Uterus (tissue), 4 donors: ENCODE data around the gene ZNF746. TPM values are rescaled to one million over a fixed set of nuclear protein-coding genes. Genes with fewer than 3 reads are reported as not detected.

Experiments
- DNase-seq, 2 donors: peaks; one replicate each; pipeline ENCODE4 v3.0.0-alpha.2; 2019 to 2020
- H3K27ac ChIP-seq, 2 donors: fragments of 200-600 bp; sonication (generic); 1 replicate in 1 of 2; 2 replicates in 1 of 2; pipeline ENCODE4 v1.5.1; 2016 to 2018
- H3K27me3 ChIP-seq, 2 donors: fragments of 200-600 bp; sonication (generic); one replicate each; pipeline ENCODE4 v1.5.1; 2018 to 2019; ENCODE audit warnings: control low read depth in 1 of 2
- H3K36me3 ChIP-seq, 2 donors: fragments of 200-600 bp; sonication (generic); one replicate each; pipeline ENCODE4 v1.5.1; 2019; ENCODE audit warnings: control low read depth in 1 of 2
- H3K4me1 ChIP-seq, 2 donors: fragments of 200-600 bp; sonication (generic); one replicate each; pipeline ENCODE4 v1.5.1; 2018 to 2019; ENCODE audit warnings: control low read depth in 1 of 2
- H3K4me3 ChIP-seq, 2 donors: fragments of 200-600 bp; sonication (generic); 1 replicate in 1 of 2; 2 replicates in 1 of 2; pipeline ENCODE4 v1.5.1; 2018 to 2019; ENCODE audit warnings: mild to moderate bottlenecking in 1 of 2
- H3K9me3 ChIP-seq, 2 donors: fragments of 200-600 bp; sonication (generic); one replicate each; pipeline ENCODE4 v1.5.1; 2019; ENCODE audit warnings: control low read depth in 1 of 2
- CTCF ChIP-seq, 4 experiments: fragments of 200-600 bp in 2 of 4; fragments of 450-650 bp in 2 of 4; sonication (generic) in 2 of 4; IDR thresholded peaks; one replicate each; pipeline ENCODE4 v1.5.1; 2016 to 2019; ENCODE audit warnings: antibody characterized with exemption in 4 of 4, mild to moderate bottlenecking in 2 of 4, moderate library complexity in 1 of 4
- POLR2A ChIP-seq, 2 donors: fragments of 450-650 bp; IDR thresholded peaks; one replicate each; pipeline ENCODE4 v1.6.1; 2016; ENCODE audit warnings: antibody characterized with exemption in 2 of 2, mild to moderate bottlenecking in 1 of 2, moderate library complexity in 1 of 2
- intact Hi-C: fragments of 100-400 bp; cut with DNase I; formaldehyde crosslinking; loops from one replicate; pipeline ENCODE4 v1.15.1; 2023; ENCODE audit warnings: low total_unique reads
- total RNA-seq, 4 donors: library from RNA; depleted of rRNA in 3 of 4; stranded (reverse); fragments of >200 nt in 3 of 4; gene quantifications; one replicate each; pipeline versions ENCODE4 v1.1.0 to v1.2.4, GENCODE V29; 2014 to 2023
- donor health status: DM: yes; HTN: yes; CAD: no.

ZNF746 gene
- 10 to 100 TPM; 15.6 to 30.5 (median 20.2) TPM for total RNA-seq

GRCh38 chr7:149497467-149498261 lies at the start of gene ZNF746:
Gene ZNF746 (minus strand): TSS chr7:149497809. CDS start chr7:149497536, 273 bp downstream.
- intact Hi-C loops = no loop called here
- TF ChIP-seq CTCF (IDR thresholded peaks at IDR 0.05) (peak in 3 of 4 experiments; percentile 77 to 84 (median 79)), POLR2A (IDR thresholded peaks at IDR 0.05) (peak in 1 of 2 donors; percentile 61)
- Histone ChIP-seq H3K36me3 (no peaks in the 10 kb centered on the region), H3K4me3 (peak within 1 kb of the TSS; percentile 64 to 75), H3K9me3 (no peaks in the 10 kb centered on the region), H3K4me1 (no peaks in the 10 kb centered on the region), H3K27me3 (no peaks in the 10 kb centered on the region), H3K27ac (peak within 1 kb of the TSS; percentile 91)
- peak; percentile 66 to 77 for DNase-seq

- no peaks in the 10 kb centered on the region for H3K36me3 ChIP-seq
- no peak overlapping the region for H3K4me3 ChIP-seq
- no peak for DNase-seq
- no peak overlapping the region for H3K27ac ChIP-seq
- H3K9me3 ChIP-seq = no peaks in the 10 kb centered on the region
- no peaks in the 10 kb centered on the region for H3K4me1 ChIP-seq
- no peaks in the 10 kb centered on the region for H3K27me3 ChIP-seq
- intact Hi-C loops = no loop called here
- TF ChIP-seq CTCF (IDR thresholded peaks at IDR 0.05) = no peak
- TF ChIP-seq POLR2A (IDR thresholded peaks at IDR 0.05) = no peak
Measured at GRCh38 chr7:149547126-149547525, 49.5 kb upstream of the ZNF746 start.

- DNase-seq = no peak
- TF ChIP-seq POLR2A (IDR thresholded peaks at IDR 0.05) (no peak), CTCF (IDR thresholded peaks at IDR 0.05) (no peak)
- intact Hi-C loops = no loop called here
- no peaks in the 10 kb centered on the region for H3K9me3 ChIP-seq
- no peaks in the 10 kb centered on the region for H3K27me3 ChIP-seq
- no peak overlapping the region for H3K27ac ChIP-seq
- H3K4me3 ChIP-seq = no peak overlapping the region
- no peaks in the 10 kb centered on the region for H3K4me1 ChIP-seq
- H3K36me3 ChIP-seq = no peaks in the 10 kb centered on the region
Measured at GRCh38 chr7:149546331-149546730, 48.7 kb upstream of the ZNF746 start.

GRCh38 chr7:149544028-149544427 lies 46.4 kb upstream of the ZNF746 start:
- Histone ChIP-seq H3K27ac (no peak overlapping the region), H3K36me3 (no peaks in the 10 kb centered on the region), H3K9me3 (no peaks in the 10 kb centered on the region), H3K27me3 (no peaks in the 10 kb centered on the region), H3K4me1 (no peaks in the 10 kb centered on the region), H3K4me3 (no peak overlapping the region)
- TF ChIP-seq POLR2A (IDR thresholded peaks at IDR 0.05) (no peak), CTCF (IDR thresholded peaks at IDR 0.05) (no peak)
- DNase-seq = no peak
- intact Hi-C loops = no loop called here

- DNase-seq = no peak
- TF ChIP-seq CTCF (IDR thresholded peaks at IDR 0.05) (no peak), POLR2A (IDR thresholded peaks at IDR 0.05) (no peak)
- no peaks in the 10 kb centered on the region for H3K36me3 ChIP-seq
- no peaks in the 10 kb centered on the region for H3K4me1 ChIP-seq
- H3K4me3 ChIP-seq = no peak overlapping the region
- intact Hi-C loops = no loop called here
- H3K9me3 ChIP-seq = peaks cover 0 to 44% of the 10 kb centered on the region in 2 donors
- H3K27ac ChIP-seq = no peak overlapping the region
- no peaks in the 10 kb centered on the region for H3K27me3 ChIP-seq
Measured at GRCh38 chr7:149532654-149533053, 35.0 kb upstream of the ZNF746 start.
